GM19397 (cell line): Measurements from ENCODE around the gene SLC15A1.
"Not testable (repeated sequence)": the region's sequence is repeated elsewhere in the genome, so short reads cannot be mapped to it uniquely, and the experiment has no call there.

ENCODE experiments used
- ATAC-seq: cut with Tn5 transposase; IDR thresholded peaks from one replicate; pipeline ENCODE4 v1.9.1; 2021; ENCODE audit warnings: mild to moderate bottlenecking, moderate library complexity; ENCODE audit not compliant: unreplicated experiment

SLC15A1 gene

DNA sequence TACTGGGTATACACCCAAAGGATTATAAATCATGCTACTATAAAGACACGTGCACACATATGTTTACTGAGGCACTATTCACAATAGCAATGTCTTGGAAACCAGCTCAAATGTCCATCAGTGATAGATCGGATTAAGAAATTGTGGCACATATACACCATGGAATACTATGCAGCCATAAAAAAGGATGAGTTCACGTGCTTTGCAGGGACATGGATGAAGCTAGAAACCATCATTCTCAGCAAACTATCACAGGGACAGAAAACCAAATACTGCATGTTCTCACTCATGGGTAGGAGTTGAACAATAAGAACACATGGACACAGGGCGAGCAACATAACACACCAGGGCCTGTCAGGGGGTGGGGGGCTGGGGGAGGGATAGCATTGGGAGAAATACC lies 2.0 kb upstream of the SLC15A1 start:
- not testable (repeated sequence) for ATAC-seq

DNA sequence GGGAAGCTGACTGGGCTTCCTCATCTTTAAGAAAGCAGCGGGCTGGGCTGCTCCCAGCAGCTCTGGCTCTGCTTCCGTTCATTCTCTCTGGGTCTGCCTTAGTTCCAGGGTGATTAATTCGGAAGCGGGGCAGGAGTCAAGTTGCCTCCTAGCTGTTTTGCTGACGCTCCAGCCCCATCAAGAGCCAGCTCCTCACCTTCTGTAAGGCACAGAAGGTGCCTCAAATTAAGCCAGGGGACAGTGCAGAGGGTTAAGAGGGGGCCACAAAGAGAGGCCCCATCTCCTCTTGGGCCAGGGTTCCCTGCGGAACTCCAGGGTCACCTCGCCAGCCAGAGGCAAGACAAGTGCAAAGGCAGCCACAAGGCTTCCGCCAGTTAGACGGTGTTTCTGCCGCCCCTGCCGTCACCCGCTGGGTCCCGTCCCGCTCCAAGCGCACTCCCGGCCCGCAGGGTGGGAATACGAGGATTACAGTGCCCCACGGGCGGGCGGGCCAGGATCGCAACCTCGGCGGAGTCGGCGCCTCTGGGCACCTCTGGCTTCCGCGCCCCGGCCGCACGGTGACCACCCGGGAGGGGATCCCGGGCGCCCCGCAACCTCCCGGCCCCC lies 508 bp downstream of the SLC15A1 start:
- ATAC-seq = no peak

DNA sequence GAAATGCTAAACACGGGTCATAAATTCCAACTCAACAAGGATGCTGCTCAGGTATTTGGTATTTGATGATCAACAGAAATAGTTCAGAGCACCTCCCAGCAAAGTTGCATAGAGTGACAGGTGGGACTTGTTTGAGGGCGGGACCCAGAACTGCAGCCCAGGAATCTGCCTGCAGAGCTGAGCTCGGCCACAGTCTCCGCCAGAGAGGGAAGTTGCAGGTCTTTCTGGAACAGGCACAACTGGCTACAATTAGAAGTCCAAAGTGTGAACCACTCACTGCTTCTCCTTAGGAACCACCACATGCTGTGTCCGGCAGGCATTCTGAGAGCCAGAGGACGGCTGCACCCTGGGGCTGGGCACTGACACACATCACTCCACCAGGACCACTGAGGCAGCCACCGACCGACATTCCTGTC lies 1.1 kb downstream of the SLC15A1 start:
- no peak for ATAC-seq

DNA sequence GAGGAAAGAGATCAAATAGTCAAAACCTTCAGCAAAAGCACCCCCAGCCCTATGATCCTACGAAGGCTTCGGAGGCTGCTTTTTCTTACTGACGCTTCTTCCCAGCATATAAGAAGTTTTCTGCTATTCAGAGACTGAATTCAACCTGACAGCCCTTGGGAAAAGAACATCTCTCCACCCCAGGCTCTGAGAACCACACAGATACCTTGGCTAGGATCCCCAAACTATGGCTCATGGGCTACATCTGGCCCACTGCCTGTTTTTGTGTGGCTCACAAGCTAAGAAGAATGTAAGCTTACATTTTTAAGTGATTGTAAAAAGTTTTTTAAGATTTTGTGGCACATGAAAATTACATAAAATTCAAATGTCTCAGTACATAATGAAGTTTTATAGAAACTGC lies 3.0 kb downstream of the SLC15A1 start:
- ATAC-seq = no peak

DNA sequence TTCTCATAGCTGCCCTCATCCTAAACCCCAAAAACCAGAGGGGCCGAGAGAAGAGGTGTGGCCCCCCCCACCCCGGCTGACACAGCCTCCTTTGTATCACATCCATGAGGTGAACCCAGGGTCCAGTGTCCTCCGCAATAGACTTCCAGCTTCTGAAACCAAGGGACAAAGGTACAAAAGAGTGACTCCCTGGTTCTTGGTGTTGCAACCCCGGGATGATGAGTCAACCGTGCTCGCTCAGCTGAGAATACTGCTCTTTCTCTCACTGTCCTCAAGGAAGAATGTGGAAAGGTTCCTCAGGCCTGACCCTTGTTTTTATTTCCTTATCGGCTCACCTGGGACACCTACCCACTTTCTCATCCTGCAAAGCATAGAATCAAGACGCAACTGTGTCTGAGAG lies 5.5 kb downstream of the SLC15A1 start:
- no peak for ATAC-seq

DNA sequence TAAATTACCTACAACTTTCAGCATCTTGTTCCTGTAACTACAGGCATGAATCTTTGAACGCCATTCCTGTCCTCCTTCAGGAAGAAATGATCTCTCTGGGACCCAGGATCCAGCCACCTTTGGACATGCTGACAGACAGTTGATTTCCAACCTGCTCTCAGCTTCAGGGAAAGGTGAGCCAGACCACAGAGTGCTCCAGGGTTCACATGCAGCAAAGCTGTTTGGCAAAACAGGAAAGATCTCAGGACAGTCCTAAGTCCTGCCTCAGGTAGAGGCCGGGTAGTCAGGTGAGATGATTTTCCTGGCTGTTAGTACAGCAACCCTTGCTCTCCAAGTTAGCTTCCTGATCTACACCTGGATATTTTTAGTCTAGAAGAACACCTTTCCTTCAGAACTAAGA lies 9.1 kb downstream of the SLC15A1 start:
- no peak for ATAC-seq

DNA sequence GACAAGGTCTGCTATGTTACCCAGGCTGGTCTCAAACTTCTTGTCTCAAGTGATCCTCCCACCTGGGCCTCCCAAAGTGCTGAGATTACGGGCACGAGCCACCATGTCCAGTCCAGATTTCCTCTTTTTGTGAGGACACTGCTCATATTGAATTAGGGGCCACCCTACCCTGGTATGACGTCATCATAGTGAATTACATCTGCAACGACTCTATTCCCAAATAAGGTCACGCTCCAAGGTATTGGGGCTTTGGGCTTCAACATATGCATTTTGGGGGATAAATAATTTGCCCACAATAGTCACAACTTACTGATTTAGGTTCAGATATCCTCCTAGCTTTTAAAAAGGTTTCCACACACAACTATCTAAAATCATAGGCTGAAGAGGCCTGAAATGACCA lies 9.5 kb downstream of the SLC15A1 start:
- no peak for ATAC-seq

DNA sequence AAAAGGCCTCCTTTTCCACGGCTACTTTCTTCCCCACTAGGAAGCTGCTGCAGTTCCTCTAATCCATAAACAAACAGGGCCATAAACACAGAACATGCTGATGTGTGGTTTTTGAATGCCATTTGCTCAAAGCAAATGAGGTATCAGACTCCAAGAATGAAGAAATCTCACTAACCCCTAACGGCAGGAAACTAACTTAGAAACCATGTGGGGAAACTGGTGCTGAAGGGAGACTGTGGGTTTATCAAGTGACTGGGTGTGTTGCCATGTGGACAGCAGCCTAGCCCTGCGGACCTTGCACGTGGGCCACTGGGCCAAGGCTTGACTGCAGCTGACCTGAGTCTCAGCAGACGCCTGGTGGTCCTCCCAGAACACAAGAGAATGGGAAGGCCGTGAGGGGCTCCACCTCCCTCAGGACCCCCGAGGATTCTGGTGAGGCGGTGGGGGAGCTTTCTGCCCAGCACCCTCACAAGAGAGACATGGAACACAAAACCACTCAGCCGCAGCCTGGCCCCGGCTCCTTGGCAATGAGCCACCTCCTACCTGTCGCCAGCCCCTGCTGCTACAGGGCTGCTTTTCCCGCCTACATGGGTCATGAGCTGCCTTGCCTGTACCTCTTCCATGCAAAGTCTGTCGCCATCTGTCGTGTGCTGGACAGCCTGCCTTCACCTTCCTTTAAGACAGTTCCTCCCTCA lies 10.6 kb downstream of the SLC15A1 start:
- ATAC-seq = no peak

DNA sequence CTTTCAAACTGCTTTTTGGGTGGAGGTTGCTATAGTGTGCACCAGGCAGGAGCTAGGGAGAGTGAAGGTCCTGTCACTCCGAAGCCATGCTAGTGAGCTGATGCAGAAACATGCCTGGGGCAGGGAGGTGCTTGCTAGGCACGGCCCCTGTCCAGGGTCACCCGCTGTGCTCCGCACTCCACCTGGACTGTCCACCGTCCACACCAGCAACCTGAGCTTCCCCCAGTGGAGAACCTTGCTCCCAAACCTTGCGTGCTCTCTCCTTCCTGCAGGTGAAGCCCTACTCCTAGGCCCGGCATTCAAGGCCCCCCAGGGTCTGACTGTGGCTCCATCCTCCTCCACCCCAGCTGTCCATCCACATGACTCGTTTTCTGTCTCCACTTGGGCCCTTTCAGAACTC lies 12.3 kb downstream of the SLC15A1 start:
- ATAC-seq = no peak

DNA sequence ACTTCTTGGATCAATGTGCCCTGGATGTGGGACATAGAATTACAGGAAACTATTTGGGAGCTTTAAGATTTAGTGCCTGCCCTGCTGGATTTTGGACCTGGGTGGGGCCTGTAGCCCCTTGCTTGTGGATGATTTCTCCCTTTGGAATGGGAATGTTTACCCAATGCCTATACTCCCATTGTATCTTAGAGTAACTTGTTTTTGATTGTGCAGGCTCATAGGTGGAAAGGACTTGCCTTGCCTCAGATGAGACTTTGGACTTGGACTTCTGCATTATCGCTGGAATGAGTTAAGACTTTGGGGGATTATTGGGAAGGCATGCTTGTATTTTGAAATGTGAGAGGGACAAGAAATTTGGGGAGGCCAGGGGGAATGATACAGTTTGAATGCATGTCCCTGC lies 13.5 kb downstream of the SLC15A1 start:
- no peak for ATAC-seq

DNA sequence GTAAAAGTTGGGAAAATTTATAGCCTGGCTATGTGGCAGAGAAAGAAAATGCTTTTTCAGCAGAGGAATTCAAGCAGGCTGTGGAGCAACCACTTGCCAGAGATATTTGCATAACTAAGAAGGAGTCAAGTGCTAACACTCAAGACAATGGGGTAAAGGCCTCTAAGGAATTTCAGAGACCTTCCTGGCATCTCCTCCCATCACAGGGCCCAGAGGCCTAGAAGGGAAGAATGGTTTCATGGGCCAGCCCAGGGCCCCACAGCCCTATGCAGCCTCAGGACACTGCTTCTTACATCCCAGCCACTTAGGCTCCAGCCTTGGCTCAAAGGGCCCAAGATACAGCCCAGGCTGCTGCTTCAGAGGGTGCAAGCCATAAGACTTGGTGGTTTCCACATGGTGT lies 14.3 kb downstream of the SLC15A1 start:
- ATAC-seq = no peak

DNA sequence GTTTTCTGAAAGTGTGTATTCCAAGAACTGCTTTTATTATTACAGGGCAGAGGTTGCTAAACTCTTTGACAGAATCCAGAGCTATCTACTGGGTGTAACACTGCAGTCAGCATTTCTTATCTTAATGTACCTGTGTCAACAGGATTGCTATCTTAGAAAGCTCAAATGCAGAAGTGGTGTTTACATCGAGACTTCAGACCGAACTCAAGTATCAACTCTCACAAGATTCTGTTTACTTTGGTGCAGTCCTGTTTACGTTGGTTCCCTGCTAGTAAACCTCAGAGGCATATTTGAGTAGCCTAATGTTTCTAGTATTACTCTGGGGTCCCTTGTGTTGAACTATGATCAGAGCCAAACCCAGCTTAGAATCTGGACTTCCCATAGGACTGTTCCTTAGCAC lies 20.5 kb downstream of the SLC15A1 start:
- no peak for ATAC-seq

DNA sequence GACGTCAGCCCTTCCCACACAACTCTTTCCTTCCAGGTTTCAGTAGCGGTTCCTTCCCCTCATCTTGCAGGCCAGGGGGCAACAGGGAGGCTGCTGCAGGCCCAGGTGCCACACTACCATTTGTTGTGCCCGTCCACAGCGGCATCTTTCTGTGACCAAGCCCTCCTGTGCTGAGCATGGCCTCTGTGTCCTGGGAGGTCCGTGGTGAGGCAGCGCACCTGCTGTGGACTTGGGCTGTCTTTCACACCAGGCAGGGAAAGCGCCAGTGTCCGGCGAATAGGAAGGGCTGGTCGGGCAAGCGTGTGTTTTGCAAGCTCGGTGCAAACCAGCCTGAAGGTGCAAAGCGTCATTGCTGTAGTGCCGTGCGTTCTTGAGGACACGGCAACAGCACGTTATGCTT lies 21.4 kb downstream of the SLC15A1 start:
- no peak for ATAC-seq

DNA sequence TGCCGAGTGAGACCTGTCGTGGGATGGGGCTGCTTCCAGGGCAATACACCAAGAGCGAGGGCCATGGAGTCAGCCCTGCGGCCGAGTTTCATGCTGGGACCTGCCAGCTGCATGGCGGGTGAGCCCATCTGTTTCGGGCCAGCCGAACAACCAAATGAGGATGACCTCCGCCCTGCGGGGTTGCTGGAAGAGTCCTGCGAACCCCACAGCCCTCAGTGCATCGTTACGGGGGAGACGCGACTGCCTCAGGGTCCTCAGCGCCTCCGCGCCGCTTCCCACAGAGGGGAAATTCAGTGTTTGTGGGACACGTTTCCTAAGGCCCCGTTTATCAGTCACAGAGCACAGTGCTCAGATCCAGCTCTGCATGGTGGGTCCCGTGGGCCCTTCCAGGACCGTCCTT lies 22.0 kb downstream of the SLC15A1 start:
- ATAC-seq = no peak

DNA sequence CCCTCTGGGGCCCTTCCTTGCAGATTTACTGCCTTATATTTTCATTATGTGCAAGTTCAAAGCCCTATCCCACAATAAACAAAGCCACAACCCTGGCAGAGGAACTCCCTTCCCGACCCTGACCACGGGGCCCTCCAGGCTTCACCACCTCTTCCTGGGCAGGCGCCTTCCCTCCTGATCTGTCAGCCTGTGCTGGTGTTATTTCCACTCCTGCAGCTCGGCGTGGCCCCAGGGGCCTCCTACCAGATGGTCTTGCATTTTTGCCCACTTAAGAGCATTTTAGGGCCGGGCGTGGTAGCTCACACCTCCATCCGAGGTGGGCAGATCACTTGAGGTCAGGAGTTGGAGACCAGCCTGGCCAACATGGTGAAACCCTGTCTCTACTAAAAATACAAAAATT lies 22.8 kb downstream of the SLC15A1 start:
- no peak for ATAC-seq

DNA sequence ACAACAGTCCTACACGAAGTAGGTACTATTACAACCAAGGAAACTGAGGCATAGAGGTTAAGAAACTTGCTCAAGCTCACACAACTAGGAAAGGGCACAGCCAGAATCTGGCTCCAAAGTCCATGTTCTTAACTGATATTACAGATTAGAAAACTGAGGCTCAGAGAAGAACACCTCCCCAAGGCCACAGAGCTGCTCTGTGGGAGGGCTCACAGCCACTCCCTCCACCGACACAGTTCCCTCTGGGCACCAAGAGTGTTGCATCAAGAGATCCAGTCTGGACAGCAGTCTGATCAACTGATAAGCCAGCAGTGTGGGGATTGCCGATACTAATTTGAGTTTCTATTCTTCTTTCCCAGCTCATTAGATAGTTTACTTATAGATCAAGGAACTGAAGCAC lies 29.5 kb downstream of the SLC15A1 start:
- ATAC-seq = no peak

DNA sequence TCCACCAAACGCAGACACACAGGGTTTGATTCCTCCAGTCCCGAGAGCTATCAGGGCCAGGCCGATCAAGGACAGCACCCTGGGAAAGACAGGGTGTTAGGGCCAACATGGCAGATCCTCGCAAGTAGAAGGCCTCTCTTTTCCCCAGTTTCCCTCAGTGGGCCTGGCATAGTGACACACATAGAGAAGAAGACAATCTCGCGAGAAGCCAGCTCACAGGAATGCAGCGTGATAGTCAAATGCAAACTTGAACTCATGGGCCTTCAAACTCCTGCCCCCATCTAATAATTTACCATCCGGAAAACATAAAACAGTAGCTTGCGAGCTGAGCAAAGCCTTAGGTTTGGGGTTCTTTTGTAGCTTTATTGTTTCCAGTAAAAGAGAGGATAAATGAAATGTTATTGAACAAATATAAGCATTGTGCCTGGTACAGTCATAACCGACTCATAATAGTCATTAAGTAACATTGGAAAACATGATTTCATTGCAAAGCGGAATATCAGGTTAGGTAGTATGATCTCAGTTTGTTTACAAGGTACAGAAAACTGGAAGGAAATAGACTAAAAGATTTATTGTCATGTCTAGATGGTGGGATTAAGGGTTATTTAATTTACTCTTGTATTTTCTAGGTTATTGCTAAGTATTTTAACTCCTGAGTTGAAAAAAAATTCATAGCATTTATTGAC lies 30.5 kb downstream of the SLC15A1 start:
- ATAC-seq = no peak

DNA sequence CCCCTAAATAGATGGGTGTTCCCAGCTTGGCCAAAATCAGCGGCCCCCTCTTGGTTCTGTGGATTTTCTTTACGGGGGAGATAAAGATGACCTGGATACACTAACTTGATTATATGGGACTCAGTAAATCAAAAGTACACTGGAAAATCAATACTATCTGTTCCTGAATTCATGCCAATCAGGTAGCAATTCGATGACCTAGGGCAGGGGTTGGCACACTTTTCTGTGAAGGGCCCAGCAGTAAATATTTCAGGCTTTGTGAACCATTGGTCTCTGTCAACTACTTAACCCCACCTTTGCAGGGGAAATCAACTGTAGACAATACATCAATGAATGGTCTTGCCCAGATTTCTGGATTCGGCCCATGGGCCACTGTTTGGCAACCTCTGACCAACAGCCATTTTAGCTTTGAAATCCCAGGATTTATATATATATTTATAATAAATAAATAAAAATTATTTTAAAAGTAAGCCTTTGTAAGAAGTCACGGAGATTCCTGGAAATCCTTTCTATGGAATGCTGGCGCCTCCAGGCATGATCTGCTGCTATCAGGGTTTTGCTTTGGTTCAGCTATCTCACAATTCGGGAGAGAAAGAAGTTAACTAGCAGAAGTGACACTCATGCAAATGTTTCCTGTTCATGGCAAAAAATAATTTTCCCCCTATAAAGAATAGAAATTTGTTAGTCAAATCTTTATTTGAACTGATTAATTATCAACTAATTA lies 32.8 kb downstream of the SLC15A1 start:
- ATAC-seq = no peak

DNA sequence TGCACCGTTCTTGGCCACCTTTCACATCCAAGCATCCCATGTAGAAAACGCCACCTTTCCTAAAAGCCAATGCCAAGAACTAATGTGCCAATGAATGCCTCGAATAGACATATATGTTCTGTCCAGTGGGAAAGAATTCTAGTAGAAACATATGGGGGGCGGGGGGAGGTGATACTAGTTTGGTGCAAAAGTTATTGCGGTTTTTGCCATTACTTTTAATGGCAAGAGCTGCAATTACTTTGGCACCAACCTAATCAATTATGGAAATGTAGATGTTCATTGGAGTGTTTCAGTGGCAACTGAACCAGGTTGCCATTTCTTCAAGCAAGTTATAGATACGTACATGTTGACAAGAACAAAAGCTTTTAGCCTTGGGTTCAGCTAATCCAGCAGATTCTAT lies 34.6 kb downstream of the SLC15A1 start:
- no peak for ATAC-seq

DNA sequence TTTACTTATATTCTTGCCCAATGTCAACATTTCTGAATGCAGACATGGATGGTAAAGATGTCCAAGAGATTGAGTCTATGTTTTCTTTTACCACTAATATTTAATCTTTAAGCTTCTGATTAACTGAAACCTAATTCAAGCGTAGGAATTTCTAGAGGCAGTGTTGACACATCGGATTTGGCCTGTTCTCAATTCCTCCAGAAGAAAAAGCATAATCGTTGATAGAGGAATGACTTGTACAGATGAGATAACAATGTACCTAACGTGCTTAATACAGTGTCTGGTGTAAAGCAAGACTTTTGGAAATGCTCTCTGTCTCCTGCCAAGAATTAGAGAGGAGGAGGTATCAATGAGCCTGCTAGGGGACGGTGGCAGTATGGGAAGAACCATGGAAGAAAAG lies 35.2 kb downstream of the SLC15A1 start:
- no peak for ATAC-seq

DNA sequence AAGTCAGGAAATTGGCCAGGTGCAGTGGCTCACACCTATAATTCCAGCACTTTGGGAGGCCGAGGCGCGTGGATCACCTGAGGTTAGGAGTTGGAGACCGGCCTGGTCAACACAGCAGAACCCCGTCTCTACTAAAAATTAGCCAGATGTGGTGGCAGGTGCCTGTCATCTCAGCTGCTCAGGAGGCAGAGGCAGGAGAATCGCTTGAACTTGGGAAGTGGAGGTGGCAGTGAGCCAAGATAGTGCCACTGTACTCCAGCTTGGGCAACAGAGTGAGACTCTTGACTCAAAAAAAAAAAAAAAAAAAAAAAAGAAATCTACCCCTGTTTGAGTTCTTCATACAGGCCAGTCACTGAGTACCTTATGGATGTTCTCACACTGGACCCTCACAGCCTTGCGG lies 42.0 kb downstream of the SLC15A1 start:
- ATAC-seq = no peak
